ENCODE results near the gene B4GALT5. TPM values are rescaled to one million over a fixed set of nuclear protein-coding genes. Genes with fewer than 3 reads are reported as not detected.

Gene B4GALT5
- total RNA-seq, 1 donor from 2014 or later, result 47.9 TPM

DNA sequence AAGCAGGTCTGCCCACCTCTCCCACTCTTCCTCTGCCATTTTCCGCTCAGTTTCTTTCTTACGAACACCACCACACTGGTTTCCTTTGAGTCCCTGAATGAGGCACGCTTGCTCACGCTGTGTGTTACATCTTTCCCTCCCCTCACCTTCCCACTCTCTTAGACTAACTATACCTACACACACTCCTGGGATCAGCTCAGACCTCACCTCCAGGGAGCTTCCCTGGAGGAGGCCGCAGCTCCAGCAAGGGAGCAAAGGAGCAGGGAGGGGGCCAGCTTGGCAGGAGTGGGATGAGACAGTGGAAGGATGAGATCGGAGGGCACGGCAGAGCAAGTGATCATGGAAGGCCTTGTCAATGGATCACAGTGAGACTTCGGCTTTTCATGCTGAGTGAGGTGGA, 28.3 kb upstream of the B4GALT5 start:
- Mint-ChIP-seq H3K9me3 (no peaks in the 10 kb centered on the region), H3K4me1 (ENCODE audit: unreplicated experiment) (no peaks in the 10 kb centered on the region), H3K4me3 (no peak overlapping the region), H3K36me3 (no peaks in the 10 kb centered on the region), H3K27me3 (no peaks in the 10 kb centered on the region), H3K27ac (no peak overlapping the region)
- TF ChIP-seq, protein P1, sequence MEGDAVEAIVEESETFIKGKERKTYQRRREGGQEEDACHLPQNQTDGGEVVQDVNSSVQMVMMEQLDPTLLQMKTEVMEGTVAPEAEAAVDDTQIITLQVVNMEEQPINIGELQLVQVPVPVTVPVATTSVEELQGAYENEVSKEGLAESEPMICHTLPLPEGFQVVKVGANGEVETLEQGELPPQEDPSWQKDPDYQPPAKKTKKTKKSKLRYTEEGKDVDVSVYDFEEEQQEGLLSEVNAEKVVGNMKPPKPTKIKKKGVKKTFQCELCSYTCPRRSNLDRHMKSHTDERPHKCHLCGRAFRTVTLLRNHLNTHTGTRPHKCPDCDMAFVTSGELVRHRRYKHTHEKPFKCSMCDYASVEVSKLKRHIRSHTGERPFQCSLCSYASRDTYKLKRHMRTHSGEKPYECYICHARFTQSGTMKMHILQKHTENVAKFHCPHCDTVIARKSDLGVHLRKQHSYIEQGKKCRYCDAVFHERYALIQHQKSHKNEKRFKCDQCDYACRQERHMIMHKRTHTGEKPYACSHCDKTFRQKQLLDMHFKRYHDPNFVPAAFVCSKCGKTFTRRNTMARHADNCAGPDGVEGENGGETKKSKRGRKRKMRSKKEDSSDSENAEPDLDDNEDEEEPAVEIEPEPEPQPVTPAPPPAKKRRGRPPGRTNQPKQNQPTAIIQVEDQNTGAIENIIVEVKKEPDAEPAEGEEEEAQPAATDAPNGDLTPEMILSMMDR (conservative IDR thresholded peaks at IDR 0.05), result no peak
- DNase-seq (ENCODE audit: extremely low spot score, unreplicated experiment), result no peak

DNA sequence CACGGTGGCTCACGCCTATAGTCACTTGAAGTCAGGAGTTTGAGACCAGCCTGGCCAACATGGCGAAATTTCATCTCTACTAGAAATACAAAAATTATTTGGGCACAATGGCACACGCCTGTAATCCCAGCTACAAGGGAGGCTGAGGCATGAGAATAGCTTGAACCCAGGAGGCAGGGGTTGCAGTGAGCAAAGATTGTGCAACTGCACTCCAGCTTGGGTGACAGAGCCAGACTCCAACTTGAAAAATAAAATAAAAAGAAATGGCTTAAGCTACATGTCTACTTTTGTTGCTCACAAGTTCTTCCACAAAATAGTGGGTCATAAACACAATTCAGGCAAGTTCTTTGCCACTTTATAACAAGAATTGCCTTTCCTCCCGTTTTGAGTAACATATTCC, 27.1 kb upstream of the B4GALT5 start:
- Mint-ChIP-seq H3K27me3 (no peaks in the 10 kb centered on the region), H3K27ac (no peak overlapping the region), H3K9me3 (no peaks in the 10 kb centered on the region), H3K4me1 (ENCODE audit: unreplicated experiment) (no peaks in the 10 kb centered on the region), H3K4me3 (no peak overlapping the region), H3K36me3 (no peaks in the 10 kb centered on the region)
- no peak for DNase-seq (ENCODE audit: extremely low spot score, unreplicated experiment)
- TF ChIP-seq, protein P1 (conservative IDR thresholded peaks at IDR 0.05), result no peak

DNA sequence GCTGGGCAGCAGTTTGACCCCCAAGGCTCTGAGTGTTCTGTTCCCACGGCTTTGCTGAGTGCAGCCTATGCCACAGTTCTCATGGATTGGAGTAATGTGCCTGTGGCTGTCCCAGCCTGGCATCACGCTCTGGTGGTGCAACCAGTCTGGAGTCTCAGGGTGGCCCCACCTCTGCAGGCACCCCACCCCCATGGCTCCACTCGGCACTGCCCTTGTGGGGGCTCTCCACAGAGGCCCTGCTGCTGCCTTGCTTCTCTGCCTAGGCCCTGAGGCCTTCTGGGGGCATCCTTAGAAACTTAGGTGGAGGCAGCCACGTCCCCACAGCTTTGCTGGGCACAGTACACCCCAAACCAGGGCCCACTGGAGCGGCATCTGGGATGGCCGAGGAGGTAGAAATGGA, 25.4 kb upstream of the B4GALT5 start:
- no peaks in the 10 kb centered on the region for H3K27me3 Mint-ChIP-seq
- H3K27ac Mint-ChIP-seq, result no peak overlapping the region
- TF ChIP-seq, protein P1 (conservative IDR thresholded peaks at IDR 0.05), result no peak
- DNase-seq (ENCODE audit: extremely low spot score, unreplicated experiment), result no peak
- no peak overlapping the region for H3K4me3 Mint-ChIP-seq
- H3K36me3 Mint-ChIP-seq, result no peaks in the 10 kb centered on the region
- no peaks in the 10 kb centered on the region for H3K9me3 Mint-ChIP-seq
- H3K4me1 Mint-ChIP-seq (ENCODE audit: unreplicated experiment), result no peaks in the 10 kb centered on the region

DNA sequence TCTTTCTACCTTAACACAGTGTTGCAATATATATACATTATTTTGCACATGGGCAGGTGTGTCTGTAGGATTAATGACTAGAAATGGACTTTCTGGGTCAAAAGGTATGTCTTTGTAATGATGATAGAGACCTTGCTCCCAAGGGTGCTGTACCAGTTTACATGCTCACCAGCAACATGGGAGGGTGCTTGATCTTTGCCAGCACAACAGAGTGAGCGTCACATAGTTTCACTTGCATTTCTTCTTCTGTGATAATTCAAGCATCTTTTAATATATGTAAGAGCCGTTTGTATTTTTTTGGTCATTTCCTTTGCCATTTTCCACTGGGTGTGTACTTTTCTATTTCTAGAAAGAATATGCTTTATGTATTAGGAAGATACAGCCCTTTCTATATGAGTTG, 23.6 kb upstream of the B4GALT5 start:
- H3K4me1 Mint-ChIP-seq (ENCODE audit: unreplicated experiment), result no peaks in the 10 kb centered on the region
- no peaks in the 10 kb centered on the region for H3K27me3 Mint-ChIP-seq
- H3K27ac Mint-ChIP-seq, result no peak overlapping the region
- H3K9me3 Mint-ChIP-seq, result no peaks in the 10 kb centered on the region
- H3K4me3 Mint-ChIP-seq, result no peak overlapping the region
- DNase-seq (ENCODE audit: extremely low spot score, unreplicated experiment), result no peak
- TF ChIP-seq, protein P1 (conservative IDR thresholded peaks at IDR 0.05), result no peak
- H3K36me3 Mint-ChIP-seq, result no peaks in the 10 kb centered on the region

DNA sequence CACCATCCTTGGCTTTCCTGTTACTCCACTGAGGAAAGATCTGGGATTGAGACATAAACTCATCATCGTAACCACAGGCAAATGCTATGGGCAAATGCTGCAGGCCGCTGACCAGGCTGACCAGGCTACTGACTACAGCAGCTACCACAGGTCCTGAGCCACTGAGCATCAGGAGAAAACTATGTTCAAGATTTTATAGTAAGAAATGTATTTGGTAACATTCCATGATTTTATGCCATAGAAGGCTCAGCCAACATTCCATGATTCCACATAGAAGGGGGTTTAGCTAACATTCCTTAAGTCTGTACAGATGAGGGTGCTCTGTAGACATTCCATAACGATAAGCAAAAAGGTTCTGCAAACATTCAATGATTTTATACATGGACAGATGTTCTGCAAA, 16.1 kb upstream of the B4GALT5 start:
- Mint-ChIP-seq H3K4me1 (ENCODE audit: unreplicated experiment) (peaks cover 6% of the 10 kb centered on the region), H3K27ac (peak overlapping the region; percentile 12), H3K4me3 (no peak overlapping the region), H3K9me3 (no peaks in the 10 kb centered on the region), H3K36me3 (no peaks in the 10 kb centered on the region), H3K27me3 (no peaks in the 10 kb centered on the region)
- TF ChIP-seq, protein P1 (conservative IDR thresholded peaks at IDR 0.05), result no peak
- DNase-seq (ENCODE audit: extremely low spot score, unreplicated experiment), result no peak

Data from type B pancreatic cell (in vitro differentiated cells).